Transverse colon (tissue), 4 donors: ENCODE results near the gene SHC4. TPM values are rescaled to one million over a fixed set of nuclear protein-coding genes. Genes with fewer than 3 reads are reported as not detected.

Experiments
- DNase-seq: peaks from one replicate; pipeline ENCODE4 v3.0.0-alpha.2; 2019
- H3K27ac ChIP-seq, 4 donors: fragments of 200-600 bp; sonication (generic); 2 replicates each; pipeline ENCODE4 v1.5.1; 2016 to 2018; ENCODE audit warnings: inconsistent platforms in 4 of 4
- H3K27me3 ChIP-seq: fragments of 200-600 bp; sonication (generic); 2 replicates; pipeline ENCODE4 v1.5.1; 2017; ENCODE audit warnings: inconsistent platforms
- H3K36me3 ChIP-seq, 4 donors: fragments of 200-600 bp; sonication (generic); 2 replicates each; pipeline ENCODE4 v1.5.1; 2017 to 2019; ENCODE audit warnings: inconsistent platforms in 4 of 4
- H3K4me1 ChIP-seq, 4 donors: fragments of 200-600 bp; sonication (generic); 2 replicates each; pipeline ENCODE4 v1.5.1; 2017 to 2020; ENCODE audit warnings: inconsistent platforms in 4 of 4
- H3K4me3 ChIP-seq, 4 donors: fragments of 200-600 bp; sonication (generic); 1 replicate in 1 of 4; 2 replicates in 3 of 4; pipeline versions ENCODE4 v1.5.1 to v1.6.1; 2017 to 2019; ENCODE audit warnings: inconsistent platforms in 4 of 4
- H3K9me3 ChIP-seq, 2 donors: fragments of 200-600 bp; sonication (generic); 2 replicates each; pipeline ENCODE4 v1.5.1; 2017 to 2019; ENCODE audit warnings: inconsistent platforms in 2 of 2
- CTCF ChIP-seq, 5 experiments: fragments of 200-600 bp in 3 of 5; fragments of 450-650 bp in 2 of 5; sonication (generic) in 3 of 5; IDR thresholded peaks; 1 replicate in 2 of 5; 2 replicates in 3 of 5; pipeline ENCODE4 v1.5.1; 2016 to 2017; ENCODE audit warnings: antibody characterized with exemption in 5 of 5, inconsistent platforms in 3 of 5, mild to moderate bottlenecking in 2 of 5, moderate library complexity in 1 of 5
- EP300 ChIP-seq: sonication (generic); formaldehyde crosslinking; IDR thresholded peaks from one replicate; pipeline ENCODE4 v1.6.1; 2017; ENCODE audit warnings: antibody characterized with exemption, low read depth
- POLR2A ChIP-seq: fragments of 450-650 bp; IDR thresholded peaks from one replicate; pipeline ENCODE4 v1.6.1; 2016; ENCODE audit warnings: antibody characterized with exemption, mild to moderate bottlenecking, moderate library complexity
- POLR2AphosphoS5 ChIP-seq, 3 donors: sonication (generic); formaldehyde crosslinking; IDR thresholded peaks; one replicate each; pipeline ENCODE4 v1.6.1; 2016; ENCODE audit warnings: antibody characterized with exemption in 3 of 3
- WGBS, 2 donors: methylation state at CpG; one replicate each; pipeline ENCODE4 v1.1.5; 2018; ENCODE audit warnings: low coverage in 1 of 2; 5-methylcytosine and 5-hydroxymethylcytosine counted together
- in situ Hi-C, 4 donors: fragments of 200-750 bp; cut with MboI; loops; one replicate each; pipeline versions ENCODE4 v1.15.0 to v1.15.1; 2017; ENCODE audit warnings: low sequenced_read_pairs in 3 of 4, low pct_ligation_motif_present in 1 of 4, low pct_unique_long_range_greater_than_20kb in 1 of 4
- intact Hi-C: fragments of 100-400 bp; cut with DNase I; formaldehyde crosslinking; loops from one replicate; pipeline ENCODE4 v1.15.1; 2023; ENCODE audit warnings: low total_unique reads
- total RNA-seq, 4 donors: library from RNA; depleted of rRNA; stranded (reverse); fragments of >200 nt; gene quantifications; one replicate each; pipeline ENCODE4 v1.1.0, GENCODE V29; 2016

The SHC4 gene
- total RNA-seq, 4 donors from 2014 or later: 0.48 to 0.96 TPM; not detected in 2

GRCh38 chr15:48981941-48982340 is 18.2 kb upstream of the SHC4 start:
- WGBS, 2 donors: 20 to 57% methylated on average over 1 to 4 of the region's 4 CpGs

DNA sequence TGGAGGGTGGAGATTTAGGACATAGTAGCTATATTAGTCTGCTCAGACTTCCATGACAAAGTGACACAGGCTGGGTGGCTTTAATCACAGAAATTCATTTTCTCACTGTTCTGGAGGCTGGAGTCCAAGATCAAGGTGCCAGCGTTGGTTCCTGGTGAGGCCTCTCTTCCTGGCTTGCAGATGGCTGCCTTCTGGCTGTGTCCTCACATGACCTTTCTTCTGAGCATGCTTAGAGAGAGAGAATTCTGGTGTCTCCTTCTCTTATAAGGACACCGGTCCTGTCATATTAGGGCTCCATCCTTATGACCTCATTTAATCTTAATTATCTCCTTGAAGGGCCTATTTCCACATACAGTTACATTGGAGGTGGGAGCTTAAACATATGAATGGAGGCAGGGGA is 14.9 kb upstream of the SHC4 start:
- Histone ChIP-seq H3K27me3 (no peaks in the 10 kb centered on the region), H3K4me1 (peaks cover 0 to 10% (median 5%) of the 10 kb centered on the region in 4 donors), H3K4me3 (no peak overlapping the region), H3K9me3 (no peaks in the 10 kb centered on the region), H3K36me3 (no peaks in the 10 kb centered on the region), H3K27ac (no peak overlapping the region)
- DNase-seq: no peak
- intact Hi-C loops: no loop called here
- 71 to 85% methylated on average over 2 of the region's 2 CpGs for WGBS, 2 donors
- in situ Hi-C loops: no loop called here
- no peak for TF ChIP-seq POLR2AphosphoS5 (IDR thresholded peaks at IDR 0.05)

More at GRCh38 chr15:48981941-48982340, 18.2 kb upstream of the SHC4 start:
- intact Hi-C loops: loop anchor here (5.0 kb wide), 1 partner anchor 1435 kb away; no protein-coding TSS in a partner anchor
- no peaks in the 10 kb centered on the region for H3K9me3 ChIP-seq
- no peak overlapping the region for H3K27ac ChIP-seq
- H3K4me1 ChIP-seq: peaks cover 0 to 9% (median 0%) of the 10 kb centered on the region in 4 donors
- H3K36me3 ChIP-seq: no peaks in the 10 kb centered on the region
- H3K4me3 ChIP-seq: no peak overlapping the region
- TF ChIP-seq CTCF (IDR thresholded peaks at IDR 0.05) (no peak), POLR2AphosphoS5 (IDR thresholded peaks at IDR 0.05) (no peak), POLR2A (no peak), EP300 (no peak)
- no peaks in the 10 kb centered on the region for H3K27me3 ChIP-seq
- no peak for DNase-seq
- in situ Hi-C loops: no loop called here

DNA sequence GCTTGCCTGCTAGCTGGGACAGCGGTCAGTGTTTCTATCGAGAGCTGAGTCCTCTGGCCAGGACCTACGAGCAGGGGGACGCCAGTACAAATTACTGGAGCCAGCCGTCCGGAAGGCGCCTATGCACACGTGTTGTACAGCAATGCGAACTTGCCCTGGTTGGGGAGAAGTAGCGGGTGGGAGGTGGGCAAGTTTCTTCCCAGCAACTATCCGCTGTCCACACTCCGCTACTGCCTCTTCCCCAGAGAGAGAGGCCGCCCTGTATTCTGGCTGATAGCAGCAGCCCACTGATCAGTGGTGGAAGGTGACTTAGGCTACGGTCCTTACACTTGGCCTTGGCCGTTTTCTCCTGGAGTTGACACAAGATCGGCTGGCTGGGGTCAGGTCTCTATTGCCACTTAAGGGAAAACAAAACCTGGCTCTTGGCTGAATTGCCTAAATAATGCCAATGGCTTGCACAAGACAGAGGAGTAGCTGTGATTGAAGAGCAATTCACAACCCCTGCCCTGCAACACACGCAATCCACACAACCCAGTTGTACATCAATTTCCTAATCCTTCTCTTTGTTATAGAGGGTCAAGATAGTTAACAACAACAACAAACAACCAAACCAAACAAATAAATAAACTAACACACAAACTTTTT is 12.8 kb upstream of the SHC4 start:
- no peak for DNase-seq
- Histone ChIP-seq H3K4me1 (peaks cover 0 to 10% (median 5%) of the 10 kb centered on the region in 4 donors), H3K4me3 (peak overlapping the region in 1 of 4 donors; percentile 48), H3K36me3 (no peaks in the 10 kb centered on the region), H3K9me3 (no peaks in the 10 kb centered on the region), H3K27ac (peak overlapping the region in 2 of 4 donors; percentile 60 to 70), H3K27me3 (no peaks in the 10 kb centered on the region)
- intact Hi-C loops: no loop called here
- TF ChIP-seq POLR2AphosphoS5 (IDR thresholded peaks at IDR 0.05) (no peak), POLR2A (no peak), CTCF (IDR thresholded peaks at IDR 0.05) (no peak), EP300 (no peak)
- in situ Hi-C loops: no loop called here
- WGBS, 2 donors: 94 to 100% methylated on average over 1 to 17 of the region's 17 CpGs

- Histone ChIP-seq H3K36me3 (no peaks in the 10 kb centered on the region), H3K9me3 (no peaks in the 10 kb centered on the region), H3K4me1 (peaks cover 0 to 10% (median 5%) of the 10 kb centered on the region in 4 donors), H3K4me3 (peak overlapping the region; percentile 34 to 48 (median 46)), H3K27me3 (no peaks in the 10 kb centered on the region), H3K27ac (peak overlapping the region; percentile 36 to 70 (median 62))
- intact Hi-C loops (no loop called here), in situ Hi-C loops (no loop called here)
- peak; percentile 75 for DNase-seq
- TF ChIP-seq POLR2A: no peak
- no peak for TF ChIP-seq EP300
- TF ChIP-seq CTCF (IDR thresholded peaks at IDR 0.05): peak; percentile 30 to 94 (median 89)
- TF ChIP-seq POLR2AphosphoS5 (IDR thresholded peaks at IDR 0.05): no peak
- 8 to 21% methylated on average over 10 to 20 of the region's 53 CpGs for WGBS, 2 donors
Observed at GRCh38 chr15:48975472-48976419, 12.0 kb upstream of the SHC4 start.
